HFFc6 (cell line): Measurements from ENCODE around the gene ASAH2. TPM values are rescaled to one million over a fixed set of nuclear protein-coding genes. Genes with fewer than 3 reads are reported as not detected.
"Not testable (repeated sequence)": the region's sequence is repeated elsewhere in the genome, so short reads cannot be mapped to it uniquely, and the experiment has no call there.

Experiments
- DNase-seq: peaks from one replicate; pipeline ENCODE4 v3.0.0-alpha.2; 2018
- H3K27ac Mint-ChIP-seq: 2 replicates; pipeline ENCODE4 v1.8.0; 2020; ENCODE audit warnings: mild to moderate bottlenecking, mixed read lengths
- H3K27me3 Mint-ChIP-seq: 2 replicates; pipeline ENCODE4 v1.8.0; 2021; ENCODE audit warnings: mild to moderate bottlenecking, moderate library complexity, mixed read lengths; ENCODE audit not compliant: insufficient read depth
- H3K36me3 Mint-ChIP-seq: 2 replicates; pipeline ENCODE4 v1.8.0; 2021; ENCODE audit warnings: low read depth, mixed read lengths
- H3K4me1 Mint-ChIP-seq: 2 replicates; pipeline ENCODE4 v1.8.0; 2020; ENCODE audit warnings: low read depth, mixed read lengths
- H3K4me3 Mint-ChIP-seq: 2 replicates; pipeline ENCODE4 v1.8.0; 2020; ENCODE audit warnings: mild to moderate bottlenecking, moderate library complexity, mixed read lengths
- H3K9me3 Mint-ChIP-seq: 2 replicates; pipeline ENCODE4 v1.8.0; 2020; ENCODE audit warnings: mild to moderate bottlenecking, mixed read lengths
- total RNA-seq, 6 experiments: library from RNA; stranded (reverse); fragmentation: NEBNext Ultra II Directional; extraction: Animal tissue kit (Norgen Biotek cat#: 25700); gene quantifications; 2 replicates in 1 of 6; 3 replicates in 5 of 6; pipeline ENCODE4 v1.2.3, GENCODE V29; 2021
- TF ChIP-seq, protein P1 (sequence below): fragments of 200-600 bp; sonication (generic); IDR thresholded peaks from 2 replicates; pipeline ENCODE4 v1.5.0; 2021; ENCODE audit warnings: antibody characterized with exemption, mild to moderate bottlenecking

ASAH2 gene
- total RNA-seq, 6 experiments from 2014 or later, result 1.0 to 4.7 (median 3.9) TPM

- H3K4me3 Mint-ChIP-seq, result no peak overlapping the region
- H3K27ac Mint-ChIP-seq, result no peak overlapping the region
- H3K36me3 Mint-ChIP-seq, result no peaks in the 10 kb centered on the region
- DNase-seq, result no peak
- TF ChIP-seq, protein P1, sequence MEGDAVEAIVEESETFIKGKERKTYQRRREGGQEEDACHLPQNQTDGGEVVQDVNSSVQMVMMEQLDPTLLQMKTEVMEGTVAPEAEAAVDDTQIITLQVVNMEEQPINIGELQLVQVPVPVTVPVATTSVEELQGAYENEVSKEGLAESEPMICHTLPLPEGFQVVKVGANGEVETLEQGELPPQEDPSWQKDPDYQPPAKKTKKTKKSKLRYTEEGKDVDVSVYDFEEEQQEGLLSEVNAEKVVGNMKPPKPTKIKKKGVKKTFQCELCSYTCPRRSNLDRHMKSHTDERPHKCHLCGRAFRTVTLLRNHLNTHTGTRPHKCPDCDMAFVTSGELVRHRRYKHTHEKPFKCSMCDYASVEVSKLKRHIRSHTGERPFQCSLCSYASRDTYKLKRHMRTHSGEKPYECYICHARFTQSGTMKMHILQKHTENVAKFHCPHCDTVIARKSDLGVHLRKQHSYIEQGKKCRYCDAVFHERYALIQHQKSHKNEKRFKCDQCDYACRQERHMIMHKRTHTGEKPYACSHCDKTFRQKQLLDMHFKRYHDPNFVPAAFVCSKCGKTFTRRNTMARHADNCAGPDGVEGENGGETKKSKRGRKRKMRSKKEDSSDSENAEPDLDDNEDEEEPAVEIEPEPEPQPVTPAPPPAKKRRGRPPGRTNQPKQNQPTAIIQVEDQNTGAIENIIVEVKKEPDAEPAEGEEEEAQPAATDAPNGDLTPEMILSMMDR, result no peak
- no peaks in the 10 kb centered on the region for H3K4me1 Mint-ChIP-seq
- H3K9me3 Mint-ChIP-seq, result no peaks in the 10 kb centered on the region
- H3K27me3 Mint-ChIP-seq, result peaks cover 28% of the 10 kb centered on the region
Observed at GRCh38 chr10:50248598-50248997, 2.7 kb downstream of the ASAH2 start.

DNA sequence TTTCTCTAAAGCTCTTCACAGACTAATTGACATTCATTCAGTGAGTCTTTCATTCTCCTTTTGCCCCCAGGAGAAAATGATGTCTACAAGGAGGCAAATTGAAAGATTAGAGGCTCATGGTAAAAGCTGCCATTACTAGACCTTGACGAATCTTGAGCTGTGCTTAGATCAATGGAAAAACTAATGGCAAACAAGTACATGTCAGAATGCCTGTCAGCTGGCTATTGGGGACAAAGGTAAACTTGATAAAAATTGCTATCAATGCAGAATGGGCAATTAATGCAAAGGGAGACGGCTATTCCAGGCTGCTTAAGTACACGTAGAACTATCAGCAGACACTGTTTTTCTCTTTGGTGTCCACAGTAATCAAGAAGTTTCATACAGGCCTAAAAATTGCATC lies 3.3 kb downstream of the ASAH2 start:
- Mint-ChIP-seq H3K4me3 (no peak overlapping the region), H3K27me3 (peaks cover 24% of the 10 kb centered on the region), H3K9me3 (no peaks in the 10 kb centered on the region), H3K36me3 (no peaks in the 10 kb centered on the region), H3K4me1 (no peaks in the 10 kb centered on the region), H3K27ac (no peak overlapping the region)
- TF ChIP-seq, protein P1, result no peak
- DNase-seq, result no peak

- no peak for DNase-seq
- H3K27me3 Mint-ChIP-seq, result peaks cover 16% of the 10 kb centered on the region
- H3K4me1 Mint-ChIP-seq, result no peaks in the 10 kb centered on the region
- TF ChIP-seq, protein P1, result no peak
- no peaks in the 10 kb centered on the region for H3K36me3 Mint-ChIP-seq
- H3K27ac Mint-ChIP-seq, result no peak overlapping the region
- no peaks in the 10 kb centered on the region for H3K9me3 Mint-ChIP-seq
- no peak overlapping the region for H3K4me3 Mint-ChIP-seq
Observed at GRCh38 chr10:50244201-50244600, 7.1 kb downstream of the ASAH2 start.

GRCh38 chr10:50242777-50243176 lies 8.5 kb downstream of the ASAH2 start:
- DNase-seq, result no peak
- Mint-ChIP-seq H3K4me3 (no peak overlapping the region), H3K36me3 (no peaks in the 10 kb centered on the region), H3K27ac (no peak overlapping the region), H3K9me3 (no peaks in the 10 kb centered on the region), H3K27me3 (peaks cover 15% of the 10 kb centered on the region), H3K4me1 (no peaks in the 10 kb centered on the region)
- TF ChIP-seq, protein P1, result no peak

DNA sequence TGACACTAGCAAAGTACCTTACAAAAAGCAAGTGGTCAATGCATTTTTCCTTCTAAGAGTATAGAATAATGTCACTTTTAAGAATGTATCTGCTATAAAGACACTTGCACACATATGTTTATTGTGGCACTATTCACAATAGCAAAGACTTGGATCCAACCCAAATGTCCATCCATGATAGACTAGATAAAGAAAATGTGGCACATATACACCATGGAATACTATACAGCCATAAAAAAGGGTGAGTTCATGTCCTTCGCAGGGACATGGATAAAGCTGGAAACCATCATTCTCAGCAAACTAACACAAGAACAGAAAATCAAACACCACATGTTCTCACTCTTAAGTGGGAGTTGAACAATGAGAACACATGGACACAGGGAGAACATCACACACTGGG lies 9.8 kb downstream of the ASAH2 start:
- H3K4me1 Mint-ChIP-seq, DNase-seq, H3K27ac Mint-ChIP-seq, H3K36me3 Mint-ChIP-seq, H3K4me3 Mint-ChIP-seq, H3K9me3 Mint-ChIP-seq: not testable (repeated sequence)
- H3K27me3 Mint-ChIP-seq, result peaks cover 17% of the 10 kb centered on the region

- no peak overlapping the region for H3K27ac Mint-ChIP-seq
- peaks cover 27% of the 10 kb centered on the region for H3K27me3 Mint-ChIP-seq
- no peak for DNase-seq
- no peaks in the 10 kb centered on the region for H3K4me1 Mint-ChIP-seq
- TF ChIP-seq, protein P1, result no peak
- H3K9me3 Mint-ChIP-seq, result no peaks in the 10 kb centered on the region
- no peak overlapping the region for H3K4me3 Mint-ChIP-seq
- H3K36me3 Mint-ChIP-seq, result no peaks in the 10 kb centered on the region
Observed at GRCh38 chr10:50234486-50234885, 16.8 kb downstream of the ASAH2 start.
